T1000 (cell line): ENCODE data around the gene CSNK2A1.

Source experiments
- DNase-seq: peaks from one replicate; lab custom pipeline; 2025; ENCODE audit warnings: mixed read lengths; lab: John Stamatoyannopoulos, UW

CSNK2A1 gene

GRCh38 chr20:564192-564591 lies 20.6 kb upstream of the CSNK2A1 start:
- DNase-seq = no peak

- no peak for DNase-seq
Measured at GRCh38 chr20:563187-563586, 19.6 kb upstream of the CSNK2A1 start.

- DNase-seq = no peak
Measured at GRCh38 chr20:562232-562897, 18.8 kb upstream of the CSNK2A1 start.

- DNase-seq = no peak
Measured at GRCh38 chr20:561437-562231, 18.0 kb upstream of the CSNK2A1 start.

- DNase-seq = no peak
Measured at GRCh38 chr20:560680-561079, 17.1 kb upstream of the CSNK2A1 start.

GRCh38 chr20:558117-558516 lies 14.5 kb upstream of the CSNK2A1 start:
- DNase-seq = no peak

GRCh38 chr20:556984-557383 lies 13.4 kb upstream of the CSNK2A1 start:
- no peak for DNase-seq

- no peak for DNase-seq
Measured at GRCh38 chr20:555976-556385, 12.4 kb upstream of the CSNK2A1 start.

GRCh38 chr20:550611-551010 lies 7.0 kb upstream of the CSNK2A1 start:
- no peak for DNase-seq

- DNase-seq = no peak
Measured at GRCh38 chr20:549722-550496, 6.3 kb upstream of the CSNK2A1 start.

- no peak for DNase-seq
Measured at GRCh38 chr20:548906-549305, 5.3 kb upstream of the CSNK2A1 start.

GRCh38 chr20:547394-547793 lies 3.8 kb upstream of the CSNK2A1 start:
- DNase-seq = no peak

- DNase-seq = no peak
Measured at GRCh38 chr20:546353-546752, 2.8 kb upstream of the CSNK2A1 start.

- no peak for DNase-seq
Measured at GRCh38 chr20:544153-544725, 649 bp upstream of the CSNK2A1 start.

- DNase-seq = no peak
Measured at GRCh38 chr20:542777-543368, 717 bp downstream of the CSNK2A1 start.

GRCh38 chr20:540391-541201 lies 3.0 kb downstream of the CSNK2A1 start:
- DNase-seq = no peak

GRCh38 chr20:539848-540247 lies 3.7 kb downstream of the CSNK2A1 start:
- DNase-seq = no peak

- DNase-seq = no peak
Measured at GRCh38 chr20:539191-539590, 4.4 kb downstream of the CSNK2A1 start.

- no peak for DNase-seq
Measured at GRCh38 chr20:537983-538382, 5.6 kb downstream of the CSNK2A1 start.

- DNase-seq = no peak
Measured at GRCh38 chr20:536426-537010, 7.1 kb downstream of the CSNK2A1 start.

GRCh38 chr20:535958-536357 lies 7.6 kb downstream of the CSNK2A1 start:
- DNase-seq = no peak
